HG02973 (cell line): ENCODE results near the gene REPIN1.
A peak's percentile ranks its signal among the peaks of the same experiment; 100 is the strongest.

Experiments
- ATAC-seq: cut with Tn5 transposase; IDR thresholded peaks from one replicate; pipeline ENCODE4 v1.9.1; 2021; ENCODE audit warnings: moderate library complexity; ENCODE audit not compliant: unreplicated experiment

Gene REPIN1

GRCh38 chr7:150420242-150420641 is 51.6 kb downstream of the REPIN1 start:
- no peak for ATAC-seq

GRCh38 chr7:150420987-150421674 is 52.5 kb downstream of the REPIN1 start:
- ATAC-seq: peak; percentile 96

GRCh38 chr7:150421831-150422230 is 53.2 kb downstream of the REPIN1 start:
- ATAC-seq: no peak
